Neural progenitor cell (in vitro differentiated cells): ENCODE data around the gene CGB2. TPM values are rescaled to one million over a fixed set of nuclear protein-coding genes. Genes with fewer than 3 reads are reported as not detected.

ENCODE experiments used
- DNase-seq: peaks from one replicate; pipeline ENCODE4 v3.0.0-alpha.2; 2016; ENCODE audit warnings: low spot score
- H2AFZ ChIP-seq: fragments of 200-600 bp; sonication (generic); replicated peaks from 2 replicates; pipeline ENCODE4 v1.6.1; 2016; ENCODE audit warnings: antibody characterized with exemption
- H3F3A ChIP-seq: fragments of 200-600 bp; sonication (generic); 2 replicates; pipeline ENCODE4 v1.6.1; 2016; ENCODE audit warnings: antibody characterized with exemption, low read depth
- H3K27ac ChIP-seq: fragments of 200-600 bp; sonication (generic); 2 replicates; pipeline ENCODE4 v1.5.1; 2016; ENCODE audit warnings: mild to moderate bottlenecking
- H3K27me3 ChIP-seq: fragments of 200-600 bp; sonication (generic); 2 replicates; pipeline ENCODE4 v1.6.1; 2016; ENCODE audit warnings: mild to moderate bottlenecking, moderate library complexity
- H3K36me3 ChIP-seq: fragments of 200-600 bp; sonication (generic); 2 replicates; pipeline ENCODE4 v1.5.1; 2016
- H3K4me1 ChIP-seq: fragments of 200-600 bp; sonication (generic); 2 replicates; pipeline ENCODE4 v1.6.1; 2016; ENCODE audit warnings: mixed run types
- H3K4me2 ChIP-seq: fragments of 200-600 bp; sonication (generic); 2 replicates; pipeline ENCODE4 v1.6.1; 2016
- H3K4me3 ChIP-seq: fragments of 200-600 bp; sonication (generic); 2 replicates; pipeline ENCODE4 v1.5.1; 2016
- H3K79me2 ChIP-seq: fragments of 200-600 bp; sonication (generic); 2 replicates; pipeline ENCODE4 v1.6.1; 2016; ENCODE audit warnings: low read depth
- H3K9ac ChIP-seq: fragments of 200-600 bp; sonication (generic); 2 replicates; pipeline ENCODE4 v1.6.1; 2016
- H3K9me3 ChIP-seq: fragments of 200-600 bp; sonication (generic); 2 replicates; pipeline ENCODE4 v1.5.1; 2016; ENCODE audit warnings: low read depth
- H4K20me1 ChIP-seq: fragments of 200-600 bp; sonication (generic); 2 replicates; pipeline ENCODE4 v1.6.1; 2016; ENCODE audit warnings: low read depth
- H3K27ac Mint-ChIP-seq: 3 replicates; pipeline ENCODE4 v1.8.0; 2021; ENCODE audit warnings: mixed read lengths
- H3K27me3 Mint-ChIP-seq: 2 replicates; pipeline ENCODE4 v1.8.0; 2022; ENCODE audit warnings: low read depth, mild to moderate bottlenecking, inconsistent platforms, moderate library complexity, mixed read lengths; ENCODE audit not compliant: insufficient read depth
- H3K36me3 Mint-ChIP-seq: 3 replicates; pipeline ENCODE4 v1.8.0; 2021; ENCODE audit warnings: mixed read lengths
- H3K4me1 Mint-ChIP-seq: 3 replicates; pipeline ENCODE4 v1.8.0; 2021; ENCODE audit warnings: mixed read lengths
- H3K4me3 Mint-ChIP-seq: 3 replicates; pipeline ENCODE4 v1.8.0; 2021; ENCODE audit warnings: mild to moderate bottlenecking, moderate library complexity, mixed read lengths
- H3K9me3 Mint-ChIP-seq: 3 replicates; pipeline ENCODE4 v1.8.0; 2020; ENCODE audit warnings: mixed read lengths
- EZH2 ChIP-seq: fragments of 200-600 bp; sonication (generic); IDR thresholded peaks from 2 replicates; pipeline ENCODE4 v1.6.1; 2017; ENCODE audit warnings: antibody characterized with exemption, mild to moderate bottlenecking, moderate library complexity
- EZH2phosphoT487 ChIP-seq: fragments of 200-600 bp; sonication (generic); IDR thresholded peaks from 2 replicates; pipeline ENCODE4 v1.6.1; 2017; ENCODE audit warnings: antibody characterized with exemption
- total RNA-seq: library from RNA; depleted of rRNA; stranded (reverse); fragments of >200 nt; gene quantifications from 2 replicates; pipeline ENCODE4 v1.2.3, GENCODE V29; 2015; ENCODE audit warnings: low replicate concordance
- TF ChIP-seq, protein P1 (sequence below): fragments of 200-600 bp; sonication (generic); IDR thresholded peaks from 2 replicates; pipeline ENCODE4 v1.5.1; 2017; ENCODE audit warnings: antibody characterized with exemption, mild to moderate bottlenecking

Gene CGB2
- total RNA-seq, 1 donor from 2014 or later = not detected

GRCh38 chr19:48999481-49000325 is 32.0 kb upstream of the CGB2 start:
- H3K27ac Mint-ChIP-seq = peak overlapping the region; percentile 74

DNA sequence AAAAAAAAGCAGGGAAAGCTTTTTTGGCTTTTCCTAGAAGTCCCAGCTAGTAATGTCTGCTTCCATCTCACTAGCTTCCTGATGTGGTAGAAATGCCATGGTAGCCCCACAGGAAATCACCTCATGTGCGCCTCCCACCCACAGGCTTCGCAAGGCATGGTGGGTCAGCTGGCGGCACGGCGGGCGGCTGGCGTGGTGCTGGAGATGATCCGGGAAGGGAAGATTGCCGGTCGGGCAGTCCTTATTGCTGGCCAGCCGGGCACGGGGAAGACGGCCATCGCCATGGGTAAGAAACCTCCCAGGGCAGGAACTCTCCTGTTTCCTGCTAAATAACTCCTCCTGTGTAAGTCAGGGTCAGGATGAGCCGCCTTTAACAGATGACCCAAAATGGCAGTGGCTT is 27.6 kb upstream of the CGB2 start:
- no peak overlapping the region for H3K4me2 ChIP-seq
- no peak for DNase-seq
- Mint-ChIP-seq H3K4me3 (no peak overlapping the region), H3K27me3 (peaks cover 2% of the 10 kb centered on the region), H3K27ac (no peak overlapping the region), H3K4me1 (peaks cover 10% of the 10 kb centered on the region), H3K9me3 (no peaks in the 10 kb centered on the region), H3K36me3 (peaks cover 9% of the 10 kb centered on the region)
- H3K79me2 ChIP-seq = peaks cover 10% of the 10 kb centered on the region
- TF ChIP-seq, protein P1, sequence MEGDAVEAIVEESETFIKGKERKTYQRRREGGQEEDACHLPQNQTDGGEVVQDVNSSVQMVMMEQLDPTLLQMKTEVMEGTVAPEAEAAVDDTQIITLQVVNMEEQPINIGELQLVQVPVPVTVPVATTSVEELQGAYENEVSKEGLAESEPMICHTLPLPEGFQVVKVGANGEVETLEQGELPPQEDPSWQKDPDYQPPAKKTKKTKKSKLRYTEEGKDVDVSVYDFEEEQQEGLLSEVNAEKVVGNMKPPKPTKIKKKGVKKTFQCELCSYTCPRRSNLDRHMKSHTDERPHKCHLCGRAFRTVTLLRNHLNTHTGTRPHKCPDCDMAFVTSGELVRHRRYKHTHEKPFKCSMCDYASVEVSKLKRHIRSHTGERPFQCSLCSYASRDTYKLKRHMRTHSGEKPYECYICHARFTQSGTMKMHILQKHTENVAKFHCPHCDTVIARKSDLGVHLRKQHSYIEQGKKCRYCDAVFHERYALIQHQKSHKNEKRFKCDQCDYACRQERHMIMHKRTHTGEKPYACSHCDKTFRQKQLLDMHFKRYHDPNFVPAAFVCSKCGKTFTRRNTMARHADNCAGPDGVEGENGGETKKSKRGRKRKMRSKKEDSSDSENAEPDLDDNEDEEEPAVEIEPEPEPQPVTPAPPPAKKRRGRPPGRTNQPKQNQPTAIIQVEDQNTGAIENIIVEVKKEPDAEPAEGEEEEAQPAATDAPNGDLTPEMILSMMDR = no peak
- TF ChIP-seq EZH2 (no peak), EZH2phosphoT487 (no peak)
- H3K9me3 ChIP-seq = no peaks in the 10 kb centered on the region
- no peaks in the 10 kb centered on the region for H3K27me3 ChIP-seq
- peaks cover 3% of the 10 kb centered on the region for H3K4me1 ChIP-seq
- peaks cover 10% of the 10 kb centered on the region for H3F3A ChIP-seq
- H4K20me1 ChIP-seq = no peaks in the 10 kb centered on the region
- H3K9ac ChIP-seq = no peak overlapping the region
- H3K4me3 ChIP-seq = no peak overlapping the region
- no peak overlapping the region for H3K27ac ChIP-seq
- no peak overlapping the region for H2AFZ ChIP-seq
- H3K36me3 ChIP-seq = no peaks in the 10 kb centered on the region

More at GRCh38 chr19:48999481-49000325, 32.0 kb upstream of the CGB2 start:
- Histone ChIP-seq H3K9ac (no peak overlapping the region), H3K4me2 (no peak overlapping the region), H3K79me2 (peaks cover 47% of the 10 kb centered on the region), H3F3A (peaks cover 11% of the 10 kb centered on the region), H4K20me1 (peaks cover 21% of the 10 kb centered on the region), H3K36me3 (no peaks in the 10 kb centered on the region), H3K27me3 (no peaks in the 10 kb centered on the region), H3K9me3 (no peaks in the 10 kb centered on the region), H3K4me1 (peaks cover 6% of the 10 kb centered on the region), H3K4me3 (no peak overlapping the region), H2AFZ (no peak overlapping the region), H3K27ac (no peak overlapping the region)
- peak; percentile 88 for DNase-seq
- peaks cover 3% of the 10 kb centered on the region for H3K36me3 Mint-ChIP-seq
- H3K27me3 Mint-ChIP-seq = peaks cover 4% of the 10 kb centered on the region
- TF ChIP-seq EZH2phosphoT487 (no peak), EZH2 (no peak)
- TF ChIP-seq, protein P1 = peak; percentile 87
- H3K4me1 Mint-ChIP-seq = peaks cover 19% of the 10 kb centered on the region
- no peaks in the 10 kb centered on the region for H3K9me3 Mint-ChIP-seq
- H3K4me3 Mint-ChIP-seq = no peak overlapping the region

- H3F3A ChIP-seq = peaks cover under 1% of the 10 kb centered on the region
- no peak overlapping the region for H3K27ac Mint-ChIP-seq
- H3K4me3 ChIP-seq = no peak overlapping the region
- no peaks in the 10 kb centered on the region for H3K27me3 ChIP-seq
- no peak for DNase-seq
- no peaks in the 10 kb centered on the region for H3K36me3 ChIP-seq
- H3K4me1 ChIP-seq = no peaks in the 10 kb centered on the region
- peaks cover 7% of the 10 kb centered on the region for H3K79me2 ChIP-seq
- H3K9me3 ChIP-seq = no peaks in the 10 kb centered on the region
- H3K4me2 ChIP-seq = no peak overlapping the region
- no peaks in the 10 kb centered on the region for H4K20me1 ChIP-seq
- TF ChIP-seq EZH2phosphoT487 (no peak), EZH2 (no peak)
- TF ChIP-seq, protein P1 = no peak
- H3K9ac ChIP-seq = no peak overlapping the region
- H3K27me3 Mint-ChIP-seq = peaks cover 2% of the 10 kb centered on the region
- H3K36me3 Mint-ChIP-seq = peaks cover 9% of the 10 kb centered on the region
- peaks cover under 1% of the 10 kb centered on the region for H3K4me1 Mint-ChIP-seq
- H3K9me3 Mint-ChIP-seq = no peaks in the 10 kb centered on the region
- H3K27ac ChIP-seq = no peak overlapping the region
- H2AFZ ChIP-seq = no peak overlapping the region
- no peak overlapping the region for H3K4me3 Mint-ChIP-seq
Observed at GRCh38 chr19:49004964-49005614, 26.6 kb upstream of the CGB2 start.
